NCI-H128 (cell line): ENCODE measurements around the gene MOK.
A peak's percentile ranks its signal among the peaks of the same experiment; 100 is the strongest.
"Not testable (repeated sequence)": the region's sequence is repeated elsewhere in the genome, so short reads cannot be mapped to it uniquely, and the experiment has no call there.

Experiments
- DNase-seq: peaks from one replicate; lab custom pipeline; 2025; ENCODE audit not compliant: unreplicated experiment; lab: John Stamatoyannopoulos, UW

Gene MOK

GRCh38 chr14:102321456-102322422 is 16.8 kb upstream of the MOK start:
- DNase-seq: no peak

GRCh38 chr14:102320671-102321455 is 15.9 kb upstream of the MOK start:
- no peak for DNase-seq

- no peak for DNase-seq
Measured at GRCh38 chr14:102320033-102320660, 15.2 kb upstream of the MOK start.

- peak; percentile 80 for DNase-seq
Measured at GRCh38 chr14:102319351-102320032, 14.5 kb upstream of the MOK start, which contains the start of gene ZNF839. Gene ZNF839 (plus strand): TSS chr14:102319746. CDS start chr14:102319766, 20 bp downstream.

- no peak for DNase-seq
Measured at GRCh38 chr14:102318781-102319276, 13.9 kb upstream of the MOK start.

GRCh38 chr14:102317564-102318248 is 12.7 kb upstream of the MOK start:
- peak; percentile 49 for DNase-seq

GRCh38 chr14:102316743-102317563 is 12.0 kb upstream of the MOK start:
- DNase-seq: peak; percentile 79

GRCh38 chr14:102316338-102316742 is 11.4 kb upstream of the MOK start:
- no peak for DNase-seq

- no peak for DNase-seq
Measured at GRCh38 chr14:102315121-102315520, 10.2 kb upstream of the MOK start.

GRCh38 chr14:102314242-102315011 is 9.5 kb upstream of the MOK start:
- DNase-seq: peak; percentile 67

GRCh38 chr14:102303664-102304063 is 1.3 kb downstream of the MOK start:
- DNase-seq: no peak

- DNase-seq: not testable (repeated sequence)
Measured at GRCh38 chr14:102298303-102299070, 6.5 kb downstream of the MOK start.

GRCh38 chr14:102297436-102298170 is 7.4 kb downstream of the MOK start:
- no peak for DNase-seq

- no peak for DNase-seq
Measured at GRCh38 chr14:102295270-102295669, 9.7 kb downstream of the MOK start.

- DNase-seq: no peak
Measured at GRCh38 chr14:102293781-102294180, 11.2 kb downstream of the MOK start.

- DNase-seq: no peak
Measured at GRCh38 chr14:102292441-102292840, 12.5 kb downstream of the MOK start.

- no peak for DNase-seq
Measured at GRCh38 chr14:102288139-102288538, 16.8 kb downstream of the MOK start.
